ENCODE results near the gene ZWINT. TPM values are rescaled to one million over a fixed set of nuclear protein-coding genes. Genes with fewer than 3 reads are reported as not detected.

The ZWINT gene
- total RNA-seq, 1 experiment from 2014 or later = 181 TPM

- TF ChIP-seq, protein P1, sequence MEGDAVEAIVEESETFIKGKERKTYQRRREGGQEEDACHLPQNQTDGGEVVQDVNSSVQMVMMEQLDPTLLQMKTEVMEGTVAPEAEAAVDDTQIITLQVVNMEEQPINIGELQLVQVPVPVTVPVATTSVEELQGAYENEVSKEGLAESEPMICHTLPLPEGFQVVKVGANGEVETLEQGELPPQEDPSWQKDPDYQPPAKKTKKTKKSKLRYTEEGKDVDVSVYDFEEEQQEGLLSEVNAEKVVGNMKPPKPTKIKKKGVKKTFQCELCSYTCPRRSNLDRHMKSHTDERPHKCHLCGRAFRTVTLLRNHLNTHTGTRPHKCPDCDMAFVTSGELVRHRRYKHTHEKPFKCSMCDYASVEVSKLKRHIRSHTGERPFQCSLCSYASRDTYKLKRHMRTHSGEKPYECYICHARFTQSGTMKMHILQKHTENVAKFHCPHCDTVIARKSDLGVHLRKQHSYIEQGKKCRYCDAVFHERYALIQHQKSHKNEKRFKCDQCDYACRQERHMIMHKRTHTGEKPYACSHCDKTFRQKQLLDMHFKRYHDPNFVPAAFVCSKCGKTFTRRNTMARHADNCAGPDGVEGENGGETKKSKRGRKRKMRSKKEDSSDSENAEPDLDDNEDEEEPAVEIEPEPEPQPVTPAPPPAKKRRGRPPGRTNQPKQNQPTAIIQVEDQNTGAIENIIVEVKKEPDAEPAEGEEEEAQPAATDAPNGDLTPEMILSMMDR (IDR thresholded peaks at IDR 0.05; ENCODE audit: insufficient read depth in 1 of 2, low read depth in 1 of 2, low read length in 1 of 2, severe bottlenecking in 1 of 2, unreplicated experiment in 1 of 2) = no peak
- no peaks in the 10 kb centered on the region for H3K4me1 ChIP-seq
- no peaks in the 10 kb centered on the region for H3K36me3 ChIP-seq (ENCODE audit: control insufficient read depth, insufficient read depth, low read length)
- Mint-ChIP-seq H3K27ac (ENCODE audit: unreplicated experiment) (no peak overlapping the region), H3K36me3 (ENCODE audit: insufficient read depth, unreplicated experiment) (no peaks in the 10 kb centered on the region), H3K27me3 (ENCODE audit: insufficient read depth, unreplicated experiment) (no peaks in the 10 kb centered on the region), H3K9me3 (ENCODE audit: unreplicated experiment) (no peaks in the 10 kb centered on the region), H3K4me1 (ENCODE audit: low read depth, unreplicated experiment) (no peaks in the 10 kb centered on the region), H3K4me3 (ENCODE audit: unreplicated experiment) (no peak overlapping the region)
- no TSS peak for BruUV-seq (replicated peaks)
- ChIA-PET POLR2A (no interaction called here), CTCF (no interaction called here)
- no peak for DNase-seq
- H3K27me3 ChIP-seq (replicated peaks; ENCODE audit: control insufficient read depth, insufficient read depth, low read length) = no peaks in the 10 kb centered on the region
- intact Hi-C loops (cut with micrococcal nuclease; ENCODE audit: unreplicated experiment) = no loop called here
- no peak overlapping the region for H3K4me3 ChIP-seq (ENCODE audit: low read depth, low read length)
- H3K9me3 ChIP-seq = no peaks in the 10 kb centered on the region
Observed at GRCh38 chr10:56348101-56348500, 13.0 kb downstream of the ZWINT start.

DNA sequence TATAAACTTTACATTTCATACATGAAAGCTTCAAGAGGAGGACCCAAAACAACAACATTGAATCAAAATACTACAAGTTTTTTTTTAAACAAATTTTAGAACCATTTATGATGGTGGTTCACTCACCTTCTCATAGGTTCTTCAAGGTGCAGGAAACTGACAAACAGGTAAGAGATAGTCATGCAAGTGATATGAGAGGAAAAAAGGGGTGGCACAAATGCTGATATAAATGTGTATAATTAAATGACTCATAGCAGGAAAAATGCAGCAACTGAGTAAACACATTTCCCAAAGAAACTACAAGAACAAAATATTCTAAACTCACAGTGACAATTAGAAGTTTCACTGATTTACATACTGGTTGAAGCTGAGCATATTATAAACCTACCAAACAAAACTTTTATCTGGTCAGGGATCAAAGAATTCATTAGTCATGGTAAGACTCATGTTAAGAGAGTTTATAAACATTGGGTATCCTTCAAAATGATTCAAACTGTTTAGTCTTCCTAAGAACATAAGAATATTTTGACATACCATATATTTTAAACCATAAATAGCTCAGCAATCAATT is 14.1 kb downstream of the ZWINT start:
- no peak overlapping the region for H3K27ac Mint-ChIP-seq (ENCODE audit: unreplicated experiment)
- no peaks in the 10 kb centered on the region for H3K4me1 Mint-ChIP-seq (ENCODE audit: low read depth, unreplicated experiment)
- ChIA-PET CTCF (no interaction called here), POLR2A (no interaction called here)
- Histone ChIP-seq H3K36me3 (ENCODE audit: control insufficient read depth, insufficient read depth, low read length) (no peaks in the 10 kb centered on the region), H3K27me3 (replicated peaks; ENCODE audit: control insufficient read depth, insufficient read depth, low read length) (no peaks in the 10 kb centered on the region), H3K4me3 (ENCODE audit: low read depth, low read length) (no peak overlapping the region), H3K9me3 (no peaks in the 10 kb centered on the region), H3K4me1 (no peaks in the 10 kb centered on the region)
- intact Hi-C loops (cut with micrococcal nuclease; ENCODE audit: unreplicated experiment) = no loop called here
- no peaks in the 10 kb centered on the region for H3K27me3 Mint-ChIP-seq (ENCODE audit: insufficient read depth, unreplicated experiment)
- TF ChIP-seq, protein P1 (IDR thresholded peaks at IDR 0.05; ENCODE audit: insufficient read depth in 1 of 2, low read depth in 1 of 2, low read length in 1 of 2, severe bottlenecking in 1 of 2, unreplicated experiment in 1 of 2) = no peak
- BruUV-seq (replicated peaks) = no TSS peak
- H3K4me3 Mint-ChIP-seq (ENCODE audit: unreplicated experiment) = no peak overlapping the region
- no peak for DNase-seq
- no peaks in the 10 kb centered on the region for H3K36me3 Mint-ChIP-seq (ENCODE audit: insufficient read depth, unreplicated experiment)
- no peaks in the 10 kb centered on the region for H3K9me3 Mint-ChIP-seq (ENCODE audit: unreplicated experiment)

- Mint-ChIP-seq H3K9me3 (ENCODE audit: unreplicated experiment) (peaks cover 10% of the 10 kb centered on the region), H3K4me1 (ENCODE audit: low read depth, unreplicated experiment) (no peaks in the 10 kb centered on the region), H3K36me3 (ENCODE audit: insufficient read depth, unreplicated experiment) (no peaks in the 10 kb centered on the region), H3K4me3 (ENCODE audit: unreplicated experiment) (no peak overlapping the region), H3K27ac (ENCODE audit: unreplicated experiment) (no peak overlapping the region), H3K27me3 (ENCODE audit: insufficient read depth, unreplicated experiment) (no peaks in the 10 kb centered on the region)
- TF ChIP-seq, protein P1 (IDR thresholded peaks at IDR 0.05; ENCODE audit: insufficient read depth in 1 of 2, low read depth in 1 of 2, low read length in 1 of 2, severe bottlenecking in 1 of 2, unreplicated experiment in 1 of 2) = no peak
- POLR2A ChIA-PET = no interaction called here
- DNase-seq = no peak
- Histone ChIP-seq H3K27me3 (replicated peaks; ENCODE audit: control insufficient read depth, insufficient read depth, low read length) (no peaks in the 10 kb centered on the region), H3K4me3 (ENCODE audit: low read depth, low read length) (no peak overlapping the region), H3K9me3 (peaks cover 15% of the 10 kb centered on the region; the same call in 1 of the 2 replicates), H3K36me3 (ENCODE audit: control insufficient read depth, insufficient read depth, low read length) (no peaks in the 10 kb centered on the region), H3K4me1 (no peaks in the 10 kb centered on the region)
- intact Hi-C loops (cut with micrococcal nuclease; ENCODE audit: unreplicated experiment) = no loop called here
- CTCF ChIA-PET = no interaction called here
- no TSS peak for BruUV-seq (replicated peaks)
Observed at GRCh38 chr10:56341612-56342011, 19.4 kb downstream of the ZWINT start.

Measured in Caco-2 (cell line).